Measurements from ENCODE around the gene MAGEF1. TPM values are rescaled to one million over a fixed set of nuclear protein-coding genes. Genes with fewer than 3 reads are reported as not detected.

Gene MAGEF1
- total and polyA plus RNA-seq, 2 donors (not counting 1 experiment from before 2014, with no cell fraction given): 9.5 to 26.2 TPM

DNA sequence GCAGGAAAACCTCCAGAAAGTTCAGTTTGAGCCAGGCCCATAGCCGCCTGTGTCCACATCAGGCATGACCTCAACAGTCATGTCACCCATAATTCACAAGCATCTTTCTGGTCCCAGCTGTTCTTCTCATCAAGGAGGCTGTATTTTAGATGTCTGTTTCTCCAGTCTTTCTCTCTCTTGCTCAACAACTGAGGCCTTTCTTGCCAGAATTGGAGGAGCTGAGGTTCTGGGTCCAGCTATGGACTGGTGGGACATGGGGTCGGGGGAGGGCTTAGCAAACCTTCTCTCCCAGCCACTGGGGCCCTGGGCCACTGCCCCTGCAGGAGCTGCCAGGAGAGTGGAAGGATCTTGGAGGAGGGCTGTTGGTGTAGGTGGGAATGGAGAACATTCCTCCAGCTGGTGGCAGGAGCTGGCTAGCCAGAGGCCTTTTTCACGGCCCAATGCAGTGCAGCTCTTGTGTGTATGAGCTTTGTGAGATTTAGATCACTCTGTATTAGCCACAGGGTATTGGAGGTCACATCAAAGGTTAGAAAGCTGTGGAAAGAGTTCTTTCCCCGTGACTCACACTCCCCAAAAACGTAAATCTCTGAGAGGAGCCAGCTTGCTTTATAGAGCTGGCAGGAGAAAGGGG is 23.5 kb downstream of the MAGEF1 start:
- no peak for ATAC-seq (ENCODE audit: low read depth)
- TF ChIP-seq, protein P1, sequence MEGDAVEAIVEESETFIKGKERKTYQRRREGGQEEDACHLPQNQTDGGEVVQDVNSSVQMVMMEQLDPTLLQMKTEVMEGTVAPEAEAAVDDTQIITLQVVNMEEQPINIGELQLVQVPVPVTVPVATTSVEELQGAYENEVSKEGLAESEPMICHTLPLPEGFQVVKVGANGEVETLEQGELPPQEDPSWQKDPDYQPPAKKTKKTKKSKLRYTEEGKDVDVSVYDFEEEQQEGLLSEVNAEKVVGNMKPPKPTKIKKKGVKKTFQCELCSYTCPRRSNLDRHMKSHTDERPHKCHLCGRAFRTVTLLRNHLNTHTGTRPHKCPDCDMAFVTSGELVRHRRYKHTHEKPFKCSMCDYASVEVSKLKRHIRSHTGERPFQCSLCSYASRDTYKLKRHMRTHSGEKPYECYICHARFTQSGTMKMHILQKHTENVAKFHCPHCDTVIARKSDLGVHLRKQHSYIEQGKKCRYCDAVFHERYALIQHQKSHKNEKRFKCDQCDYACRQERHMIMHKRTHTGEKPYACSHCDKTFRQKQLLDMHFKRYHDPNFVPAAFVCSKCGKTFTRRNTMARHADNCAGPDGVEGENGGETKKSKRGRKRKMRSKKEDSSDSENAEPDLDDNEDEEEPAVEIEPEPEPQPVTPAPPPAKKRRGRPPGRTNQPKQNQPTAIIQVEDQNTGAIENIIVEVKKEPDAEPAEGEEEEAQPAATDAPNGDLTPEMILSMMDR (IDR thresholded peaks at IDR 0.05): no peak
- no peak for TF ChIP-seq EZH2 (IDR thresholded peaks at IDR 0.05; ENCODE audit: borderline replicate concordance, insufficient read depth, low read depth, low read length, poor library complexity, severe bottlenecking)
- CTCF ChIA-PET: interaction anchor here (0.6 to 1.4 kb wide), 2 partner anchors 146 to 176 kb away, joined by 3 read pairs; no protein-coding TSS in a partner anchor
- H3K4me1 ChIP-seq (ENCODE audit: control insufficient read depth in 2 of 2, insufficient read depth in 2 of 2, low read length in 2 of 2): peaks cover 45 to 55% of the 10 kb centered on the region in 2 donors
- H3K9ac ChIP-seq (ENCODE audit: low read length): no peak overlapping the region
- H3K27me3 Mint-ChIP-seq: no peaks in the 10 kb centered on the region
- intact Hi-C loops (cut with micrococcal nuclease): no loop called here
- H3K27ac Mint-ChIP-seq: no peak overlapping the region
- peaks cover 0 to 4% (median 0%) of the 10 kb centered on the region in 3 donors for H3K9me3 ChIP-seq (ENCODE audit: control extremely low read depth in 1 of 3, control insufficient read depth in 2 of 3, insufficient read depth in 1 of 3, low read length in 2 of 3)
- H3K9me3 Mint-ChIP-seq (ENCODE audit: insufficient read depth): no peaks in the 10 kb centered on the region
- peaks cover 49% of the 10 kb centered on the region for H3K4me1 Mint-ChIP-seq
- no peak for DNase-seq
- H4K20me1 ChIP-seq (ENCODE audit: control insufficient read depth, insufficient read depth, low read length, poor library complexity, severe bottlenecking): no peaks in the 10 kb centered on the region
- no peaks in the 10 kb centered on the region for H3K79me2 ChIP-seq (ENCODE audit: control insufficient read depth, insufficient read depth, low read length)
- H3K27me3 ChIP-seq (replicated peaks in 1 of 4; ENCODE audit: control extremely low read depth in 1 of 4, control insufficient read depth in 3 of 4, insufficient read depth in 4 of 4, low read length in 3 of 4): no peaks in the 10 kb centered on the region
- no peak overlapping the region for H2AFZ ChIP-seq (ENCODE audit: insufficient read depth, low read depth, low read length, poor library complexity, severe bottlenecking)
- WGBS (ENCODE audit: insufficient coverage): 86% methylated on average over 3 of the region's 5 CpGs
- no peak overlapping the region for H3K27ac ChIP-seq (ENCODE audit: low read length in 2 of 2)
- H3K4me2 ChIP-seq (replicated peaks; ENCODE audit: low read depth, low read length, poor library complexity, severe bottlenecking): peak overlapping the region; percentile 74
- H3K36me3 ChIP-seq (replicated peaks in 1 of 2; ENCODE audit: control extremely low read depth in 1 of 2, control insufficient read depth in 1 of 2, extremely low read depth in 1 of 2, insufficient read depth in 2 of 2, low read length in 1 of 2): no peaks in the 10 kb centered on the region
- H3K4me3 Mint-ChIP-seq: no peak overlapping the region
- POLR2A ChIA-PET: interaction anchor here (0.6 kb wide), 1 partner anchor 63 kb away, joined by 5 read pairs; no protein-coding TSS in a partner anchor
- H3K4me3 ChIP-seq (ENCODE audit: control extremely low read depth in 1 of 5, extremely low read depth in 1 of 5, insufficient read depth in 1 of 5, low read depth in 2 of 5, low read length in 4 of 5): no peak overlapping the region

DNA sequence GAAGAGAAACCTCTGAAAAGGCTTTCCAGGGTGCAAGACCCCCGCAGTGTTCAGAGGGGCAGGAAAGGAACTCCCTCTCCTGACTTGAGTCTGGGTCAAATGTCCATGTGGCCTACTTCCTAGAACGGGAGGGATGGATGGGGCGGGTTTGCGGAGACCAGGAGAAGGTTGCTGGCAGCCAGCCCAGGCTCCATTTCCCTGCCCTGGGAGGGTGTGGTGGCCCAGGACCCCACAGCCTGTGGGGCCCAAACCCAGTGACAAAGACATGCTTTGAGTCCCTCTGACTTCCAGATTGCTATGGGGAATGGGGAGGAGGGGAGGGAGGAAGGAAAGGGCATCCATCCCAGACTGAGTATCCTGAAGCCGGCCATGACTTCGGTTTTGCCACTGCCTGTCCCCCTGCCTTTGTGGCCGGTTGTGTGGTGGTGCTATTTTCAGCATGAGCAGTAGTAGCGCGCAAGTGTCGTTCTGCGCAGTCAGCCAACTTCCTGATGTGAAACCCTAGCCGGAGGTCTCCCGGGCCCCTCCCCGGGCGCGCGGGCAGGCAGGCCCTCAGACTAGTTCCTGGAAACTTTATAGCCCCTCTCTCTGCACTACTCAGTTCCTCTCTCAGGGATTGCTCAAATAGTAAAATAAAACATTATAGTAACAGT is 24.4 kb downstream of the MAGEF1 start:
- intact Hi-C loops (cut with micrococcal nuclease): no loop called here
- Mint-ChIP-seq H3K27me3 (no peaks in the 10 kb centered on the region), H3K9me3 (ENCODE audit: insufficient read depth) (no peaks in the 10 kb centered on the region), H3K4me3 (peak overlapping the region; percentile 51), H3K27ac (peak overlapping the region; percentile 62), H3K4me1 (peaks cover 47% of the 10 kb centered on the region)
- peak overlapping the region; percentile 74 for H2AFZ ChIP-seq (ENCODE audit: insufficient read depth, low read depth, low read length, poor library complexity, severe bottlenecking)
- H4K20me1 ChIP-seq (ENCODE audit: control insufficient read depth, insufficient read depth, low read length, poor library complexity, severe bottlenecking): no peaks in the 10 kb centered on the region
- H3K27ac ChIP-seq (ENCODE audit: low read length in 2 of 2): peak overlapping the region; percentile 11 to 44
- H3K9ac ChIP-seq (ENCODE audit: low read length): peak overlapping the region; percentile 32
- peaks cover 42 to 46% of the 10 kb centered on the region in 2 donors for H3K4me1 ChIP-seq (ENCODE audit: control insufficient read depth in 2 of 2, insufficient read depth in 2 of 2, low read length in 2 of 2)
- CTCF ChIA-PET: no interaction called here
- no peaks in the 10 kb centered on the region for H3K36me3 ChIP-seq (replicated peaks in 1 of 2; ENCODE audit: control extremely low read depth in 1 of 2, control insufficient read depth in 1 of 2, extremely low read depth in 1 of 2, insufficient read depth in 2 of 2, low read length in 1 of 2)
- TF ChIP-seq, protein P1 (IDR thresholded peaks at IDR 0.05): no peak
- TF ChIP-seq EZH2 (IDR thresholded peaks at IDR 0.05; ENCODE audit: borderline replicate concordance, insufficient read depth, low read depth, low read length, poor library complexity, severe bottlenecking): no peak
- H3K27me3 ChIP-seq (replicated peaks in 1 of 4; ENCODE audit: control extremely low read depth in 1 of 4, control insufficient read depth in 3 of 4, insufficient read depth in 4 of 4, low read length in 3 of 4): no peaks in the 10 kb centered on the region
- DNase-seq (peak; percentile 62), ATAC-seq (ENCODE audit: low read depth) (peak; percentile 73)
- no peaks in the 10 kb centered on the region for H3K79me2 ChIP-seq (ENCODE audit: control insufficient read depth, insufficient read depth, low read length)
- peak overlapping the region; percentile 74 for H3K4me2 ChIP-seq (replicated peaks; ENCODE audit: low read depth, low read length, poor library complexity, severe bottlenecking)
- POLR2A ChIA-PET: no interaction called here
- no peak overlapping the region for H3K4me3 ChIP-seq (ENCODE audit: control extremely low read depth in 1 of 5, extremely low read depth in 1 of 5, insufficient read depth in 1 of 5, low read depth in 2 of 5, low read length in 4 of 5)
- H3K9me3 ChIP-seq (ENCODE audit: control extremely low read depth in 1 of 3, control insufficient read depth in 2 of 3, insufficient read depth in 1 of 3, low read length in 2 of 3): peaks cover 0 to 4% (median 0%) of the 10 kb centered on the region in 3 donors
- 22% methylated on average over 12 of the region's 17 CpGs for WGBS (ENCODE audit: insufficient coverage)
